ENCODE results near the gene LIX1.
"Not testable (repeated sequence)": the region's sequence is repeated elsewhere in the genome, so short reads cannot be mapped to it uniquely, and the experiment has no call there.

The LIX1 gene

GRCh38 chr5:97142521-97143254 lies at the start of gene LIX1:
Gene LIX1, minus strand, starts transcription at chr5:97142611. Its CDS starts 35 bp downstream, at chr5:97142576.
- peak; percentile 45 for DNase-seq

GRCh38 chr5:97191893-97192292 lies 49.5 kb upstream of the LIX1 start:
- no peak for DNase-seq

DNA sequence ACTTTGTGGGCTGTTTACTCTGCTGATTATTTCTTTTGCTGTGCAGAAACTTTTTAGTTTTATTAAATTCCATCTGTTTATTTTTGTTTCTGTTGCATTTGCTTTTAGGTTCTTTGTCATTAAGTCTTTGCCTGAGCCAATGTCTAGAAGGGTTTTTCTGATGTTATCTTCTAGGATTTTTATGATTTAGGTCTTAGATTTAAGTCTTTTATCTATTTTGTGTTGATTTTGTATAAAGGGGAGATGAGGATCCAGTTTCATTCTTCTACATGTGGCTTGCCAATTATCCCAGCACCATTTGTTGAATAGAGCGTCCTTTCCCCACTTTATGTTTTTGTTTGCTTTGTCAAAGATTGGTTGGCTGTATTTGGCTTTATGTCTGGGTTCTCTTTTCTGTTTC lies 47.1 kb upstream of the LIX1 start:
- not testable (repeated sequence) for DNase-seq

- no peak for DNase-seq
Measured at GRCh38 chr5:97183930-97184213, 41.5 kb upstream of the LIX1 start.

DNA sequence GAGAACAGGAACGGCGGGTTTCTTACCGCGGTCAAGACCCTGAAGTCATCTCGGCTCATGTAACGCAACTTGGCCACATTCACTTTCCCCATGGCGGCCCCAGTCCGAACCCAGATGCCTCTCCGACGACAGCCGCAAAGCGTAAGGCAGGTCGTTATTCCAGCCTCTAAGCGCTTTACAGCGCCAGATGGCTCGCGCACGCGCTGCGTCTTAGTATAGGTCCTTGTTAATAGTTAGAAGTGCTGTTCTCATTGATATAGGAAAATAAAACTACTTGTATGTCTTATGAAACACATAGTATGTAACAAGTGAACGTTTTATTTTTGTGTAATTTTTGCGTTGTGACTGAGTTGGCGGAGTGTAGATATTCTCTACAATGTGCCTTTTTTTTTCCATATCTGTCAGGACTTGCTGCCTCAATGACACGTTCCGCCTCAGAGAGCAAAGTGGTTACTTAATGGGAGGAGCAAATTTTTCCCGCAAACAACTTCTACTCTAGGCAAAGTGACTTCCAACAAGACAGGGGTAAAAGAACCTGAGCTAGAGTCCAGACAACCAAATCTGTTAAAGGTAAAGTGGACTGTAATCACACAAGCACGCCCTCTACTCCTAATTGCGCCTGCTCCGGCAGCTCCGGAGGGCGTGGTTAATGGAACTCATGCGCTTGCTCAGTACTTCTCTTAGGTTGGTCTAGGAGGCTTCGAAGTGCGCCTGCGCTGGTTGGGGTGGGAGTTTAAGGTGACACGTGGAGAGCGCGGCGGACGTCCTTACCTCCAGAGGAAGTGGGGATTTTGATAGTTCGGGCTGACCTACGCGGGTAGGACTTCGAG lies 40.9 kb upstream of the LIX1 start, which contains the start of gene RIOK2:
Gene RIOK2 (minus strand): TSS at position 148 of the 830 bp plus-strand sequence. CDS start 56 bp downstream, at position 92.
- peak; percentile 96 for DNase-seq

- peak; percentile 11 for DNase-seq
Measured at GRCh38 chr5:97182571-97183099, 40.2 kb upstream of the LIX1 start.

DNA sequence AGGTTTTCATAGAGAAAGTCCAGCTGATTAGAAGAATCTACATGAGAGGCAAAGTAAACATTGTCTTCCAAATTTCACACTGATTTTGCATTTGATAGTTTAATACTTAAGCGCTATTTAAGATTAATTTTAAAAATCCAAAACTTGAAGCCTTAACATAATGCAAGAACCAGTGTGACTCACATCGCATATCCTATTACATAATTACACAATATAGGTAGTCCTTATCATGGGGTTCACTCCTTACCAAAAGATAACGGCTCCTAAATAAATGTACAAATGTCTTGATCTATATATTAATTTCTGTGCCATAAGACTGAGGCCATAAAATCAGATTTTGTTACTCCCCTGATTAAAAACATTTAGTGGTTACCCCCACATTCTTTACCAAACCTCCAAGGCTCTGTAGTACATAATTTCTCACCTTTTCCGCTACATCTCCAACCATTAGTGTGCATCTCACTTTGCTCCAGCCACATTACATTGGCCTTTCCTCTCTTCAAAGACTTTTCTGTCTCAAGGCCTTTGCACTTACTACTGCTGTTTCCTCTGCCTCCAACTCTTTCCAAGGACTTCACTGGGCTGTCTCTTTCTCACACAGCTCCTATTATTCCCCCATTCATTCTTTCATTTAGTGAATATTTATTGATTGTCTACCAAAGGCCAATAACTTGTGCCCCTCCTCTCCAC lies 39.6 kb upstream of the LIX1 start:
- DNase-seq, result no peak

DNA sequence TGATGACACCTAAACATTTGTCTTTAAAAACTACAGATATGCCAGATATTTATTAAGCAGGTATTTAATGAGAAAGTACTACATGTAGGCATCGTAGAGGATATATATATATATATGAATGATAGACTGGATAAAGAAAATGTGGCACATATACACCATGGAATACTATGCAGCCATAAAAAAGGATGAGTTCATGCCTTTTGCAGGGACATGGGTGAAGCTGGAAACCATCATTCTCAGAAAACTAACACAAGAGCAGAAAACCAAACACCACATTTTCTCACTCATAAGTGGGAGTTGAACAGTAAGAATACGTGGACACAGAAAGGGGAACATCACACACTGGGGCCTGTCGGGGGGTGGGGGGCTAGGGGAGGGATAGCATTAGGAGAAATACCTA lies 37.0 kb upstream of the LIX1 start:
- not testable (repeated sequence) for DNase-seq

- DNase-seq, result no peak
Measured at GRCh38 chr5:97172227-97172626, 29.8 kb upstream of the LIX1 start.

- DNase-seq, result no peak
Measured at GRCh38 chr5:97171703-97172102, 29.3 kb upstream of the LIX1 start.

- DNase-seq, result no peak
Measured at GRCh38 chr5:97167435-97167834, 25.0 kb upstream of the LIX1 start.

DNA sequence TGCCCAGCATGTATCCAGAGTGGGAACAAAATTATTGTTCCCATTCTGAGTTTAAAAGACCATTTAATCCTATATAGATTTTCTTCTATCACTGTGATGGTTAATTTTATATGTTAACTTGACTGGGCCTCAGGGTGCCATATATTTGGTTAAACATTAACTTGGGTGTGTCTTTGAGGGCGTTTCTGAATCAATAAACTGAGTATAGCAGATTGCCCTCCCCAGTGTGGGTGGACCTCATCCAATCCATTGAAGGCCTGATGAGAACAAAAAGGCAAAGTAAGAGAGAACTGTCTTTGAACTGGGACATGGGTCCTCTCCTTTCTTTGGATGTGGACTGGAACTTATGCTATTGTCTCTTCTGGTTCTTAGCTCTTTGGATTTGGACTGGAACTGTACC lies 23.3 kb upstream of the LIX1 start:
- DNase-seq, result no peak

GRCh38 chr5:97164846-97165245 lies 22.4 kb upstream of the LIX1 start:
- DNase-seq, result no peak

DNA sequence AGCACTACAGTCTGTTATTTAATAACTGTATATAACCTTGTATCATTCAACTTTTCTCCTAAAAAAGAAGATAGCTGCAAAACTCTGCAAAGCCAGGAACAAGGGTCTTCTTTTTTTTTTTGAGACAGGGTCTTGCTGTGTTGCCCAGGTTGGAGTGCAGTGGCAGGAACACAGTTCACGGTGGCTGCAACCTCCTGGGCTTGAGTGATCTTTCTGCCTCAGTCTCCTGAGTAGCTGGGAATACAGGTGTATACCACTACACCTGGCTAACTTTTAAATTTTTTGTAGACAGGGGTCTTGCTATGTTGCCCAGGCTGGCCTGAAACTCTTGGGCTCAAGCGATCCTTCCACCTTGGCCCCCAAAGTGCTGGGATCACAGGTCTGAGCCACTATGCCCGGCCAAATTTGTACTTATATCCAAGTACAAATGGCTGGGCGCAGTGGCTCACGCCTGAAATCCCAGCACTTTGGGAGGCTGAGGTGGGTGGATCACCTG lies 21.4 kb upstream of the LIX1 start:
- DNase-seq, result no peak

- DNase-seq, result no peak
Measured at GRCh38 chr5:97163360-97163764, 21.0 kb upstream of the LIX1 start.

DNA sequence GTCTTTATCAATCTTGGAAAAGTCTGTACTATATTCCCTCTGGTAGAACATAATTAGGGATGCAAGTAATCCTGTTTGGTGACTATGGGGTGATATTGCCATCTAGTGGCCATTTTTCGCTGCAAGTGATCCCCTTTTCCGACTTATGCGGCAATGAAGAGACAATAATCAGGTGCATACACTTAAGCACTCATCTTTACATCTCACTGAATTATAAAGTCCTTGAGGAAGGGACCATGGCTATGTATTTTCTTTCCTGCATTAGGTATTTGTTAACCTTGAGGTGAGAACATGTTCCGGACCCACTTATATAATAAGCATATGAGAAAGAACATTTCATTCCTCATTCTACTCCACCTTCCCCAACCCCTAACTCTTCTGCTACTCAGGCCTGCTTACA lies 19.6 kb upstream of the LIX1 start:
- peak; percentile 68 for DNase-seq

DNA sequence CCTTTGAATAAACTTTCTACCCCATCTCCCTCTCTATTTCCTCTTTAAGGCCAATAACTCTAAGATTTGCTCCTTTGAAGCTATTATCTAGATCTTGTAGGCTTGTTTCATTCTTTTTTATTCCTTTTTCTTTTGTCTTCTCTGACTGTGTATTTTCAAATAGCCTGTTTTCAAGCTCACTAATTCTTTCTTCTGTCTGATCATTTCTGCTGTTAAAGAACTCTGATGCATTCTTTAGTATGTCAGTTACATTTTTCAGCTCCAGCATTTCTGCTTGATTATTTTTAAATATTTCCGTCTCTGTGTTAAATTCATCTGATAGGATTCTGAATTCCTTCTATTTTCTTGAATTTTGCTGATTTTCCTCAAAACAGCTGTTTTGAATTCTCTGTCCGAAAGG lies 15.3 kb upstream of the LIX1 start:
- DNase-seq, result no peak

DNA sequence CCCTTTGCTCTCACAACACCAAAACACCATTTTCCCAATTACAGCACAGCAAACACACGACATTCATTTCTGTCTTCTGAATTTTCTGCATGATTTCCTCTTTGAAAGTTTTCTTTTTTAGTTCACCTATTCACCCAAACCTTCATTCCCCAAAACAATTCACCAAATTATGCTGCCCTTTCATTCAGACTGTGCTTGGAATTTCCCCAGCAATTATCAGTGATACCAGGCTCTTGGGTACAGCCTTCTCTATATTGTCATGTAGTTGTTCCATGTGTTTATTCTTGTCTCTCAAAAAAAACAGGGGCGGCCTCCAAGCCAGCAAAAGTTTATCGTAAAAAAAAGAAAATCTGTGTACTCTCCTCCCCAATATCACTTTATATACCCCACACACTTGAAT lies 9.0 kb upstream of the LIX1 start:
- no peak for DNase-seq

DNA sequence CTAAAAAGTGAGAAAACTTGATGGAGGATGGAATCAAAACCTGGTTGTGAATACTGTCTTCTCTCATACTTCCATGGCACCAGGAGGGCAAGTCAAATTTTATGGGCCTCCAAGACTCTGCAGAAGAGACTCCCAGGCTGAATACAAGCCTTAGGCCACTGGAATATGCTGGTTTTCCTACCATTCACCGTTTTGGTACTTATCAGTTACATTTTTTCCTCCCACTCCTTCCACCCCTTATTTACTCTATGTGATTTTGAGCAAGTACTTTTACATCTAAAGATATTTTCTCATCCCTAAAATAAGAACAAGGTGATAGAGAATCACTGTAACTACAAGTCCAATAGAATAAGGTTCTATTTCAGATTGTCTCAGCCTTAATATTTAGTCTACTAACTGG lies 8.0 kb upstream of the LIX1 start:
- DNase-seq, result no peak

DNA sequence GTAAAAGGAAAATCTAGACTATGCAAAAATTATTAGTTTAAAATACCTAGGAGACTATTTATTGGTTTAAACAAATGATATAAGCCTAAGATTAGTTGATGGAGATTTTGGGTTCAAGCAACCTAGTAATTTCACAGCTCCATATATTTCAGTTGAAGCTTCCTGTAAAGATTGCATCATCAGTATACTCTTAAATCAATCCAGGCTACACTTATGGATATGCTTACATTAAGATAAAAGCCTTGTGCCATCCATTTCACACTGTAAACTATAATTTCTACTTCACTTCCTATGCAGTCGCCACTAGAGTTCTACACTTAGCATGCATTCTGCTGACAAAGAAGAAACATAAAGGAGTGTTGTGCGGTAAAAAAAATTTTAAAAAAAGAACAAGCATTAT lies 7.3 kb upstream of the LIX1 start:
- DNase-seq, result no peak

- no peak for DNase-seq
Measured at GRCh38 chr5:97148288-97148687, 5.9 kb upstream of the LIX1 start.

DNA sequence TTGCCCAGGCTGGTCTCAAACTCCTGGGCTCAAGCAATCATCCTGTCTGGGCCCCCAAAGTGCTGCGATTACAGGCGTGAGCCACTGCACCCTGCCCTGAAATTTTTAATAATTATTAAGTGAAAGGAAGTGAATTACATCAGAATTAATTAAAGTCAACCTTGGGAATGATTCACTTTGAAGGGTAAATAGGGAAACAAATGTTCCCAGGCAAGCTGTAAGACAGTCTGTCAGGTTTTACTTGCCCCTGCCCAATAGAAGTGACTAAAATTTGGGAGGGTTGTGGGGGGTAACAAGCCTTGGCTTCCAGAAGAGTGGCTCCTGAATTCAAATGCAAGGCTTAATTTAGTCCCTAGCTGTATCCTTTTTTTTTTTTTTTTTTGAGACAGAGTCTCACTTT lies 1.3 kb upstream of the LIX1 start:
- DNase-seq, result no peak

- no peak for DNase-seq
Measured at GRCh38 chr5:97141539-97141938, 872 bp downstream of the LIX1 start.
